Measurements from ENCODE around the gene SPATA7.

SPATA7 gene

GRCh38 chr14:88385212-88386101, at the start of gene SPATA7:
Gene SPATA7, plus strand, starts transcription at chr14:88385657. Its CDS starts 162 bp downstream, at chr14:88385819.
- peak; percentile 61 for DNase-seq (ENCODE audit: low read depth)
- H3K4me3 ChIP-seq (ENCODE audit: low read depth, low read length), result peak within 1 kb of the TSS; percentile 87
- 0 out of 2 replicates have a peak, but pooled peaks have one; percentile 1 for TF ChIP-seq CTCF (IDR thresholded peaks at IDR 0.05; ENCODE audit: control insufficient read depth, extremely low read depth, insufficient read depth)

- no peak for TF ChIP-seq CTCF (IDR thresholded peaks at IDR 0.05; ENCODE audit: control insufficient read depth, extremely low read depth, insufficient read depth)
- H3K4me3 ChIP-seq (ENCODE audit: low read depth, low read length), result no peak overlapping the region
- no peak for DNase-seq (ENCODE audit: low read depth)
Measured at GRCh38 chr14:88340357-88340756, 45.1 kb upstream of the SPATA7 start.

GRCh38 chr14:88342980-88343379, 42.5 kb upstream of the SPATA7 start:
- H3K4me3 ChIP-seq (ENCODE audit: low read depth, low read length), result no peak overlapping the region
- TF ChIP-seq CTCF (IDR thresholded peaks at IDR 0.05; ENCODE audit: control insufficient read depth, extremely low read depth, insufficient read depth), result no peak
- DNase-seq (ENCODE audit: low read depth), result no peak

GRCh38 chr14:88346048-88346639, 39.3 kb upstream of the SPATA7 start:
- no peak overlapping the region for H3K4me3 ChIP-seq (ENCODE audit: low read depth, low read length)
- no peak for DNase-seq (ENCODE audit: low read depth)
- TF ChIP-seq CTCF (IDR thresholded peaks at IDR 0.05; ENCODE audit: control insufficient read depth, extremely low read depth, insufficient read depth), result no peak

GRCh38 chr14:88348546-88348945, 36.9 kb upstream of the SPATA7 start:
- H3K4me3 ChIP-seq (ENCODE audit: low read depth, low read length), result no peak overlapping the region
- no peak for DNase-seq (ENCODE audit: low read depth)
- TF ChIP-seq CTCF (IDR thresholded peaks at IDR 0.05; ENCODE audit: control insufficient read depth, extremely low read depth, insufficient read depth), result no peak

- no peak for TF ChIP-seq CTCF (IDR thresholded peaks at IDR 0.05; ENCODE audit: control insufficient read depth, extremely low read depth, insufficient read depth)
- no peak overlapping the region for H3K4me3 ChIP-seq (ENCODE audit: low read depth, low read length)
- DNase-seq (ENCODE audit: low read depth), result no peak
Measured at GRCh38 chr14:88351966-88352691, 33.3 kb upstream of the SPATA7 start.
